ENCODE measurements around the gene TPPP3. TPM values are rescaled to one million over a fixed set of nuclear protein-coding genes. Genes with fewer than 3 reads are reported as not detected.

TPPP3 gene
- total RNA-seq, 1 donor from 2014 or later, result 123 TPM

DNA sequence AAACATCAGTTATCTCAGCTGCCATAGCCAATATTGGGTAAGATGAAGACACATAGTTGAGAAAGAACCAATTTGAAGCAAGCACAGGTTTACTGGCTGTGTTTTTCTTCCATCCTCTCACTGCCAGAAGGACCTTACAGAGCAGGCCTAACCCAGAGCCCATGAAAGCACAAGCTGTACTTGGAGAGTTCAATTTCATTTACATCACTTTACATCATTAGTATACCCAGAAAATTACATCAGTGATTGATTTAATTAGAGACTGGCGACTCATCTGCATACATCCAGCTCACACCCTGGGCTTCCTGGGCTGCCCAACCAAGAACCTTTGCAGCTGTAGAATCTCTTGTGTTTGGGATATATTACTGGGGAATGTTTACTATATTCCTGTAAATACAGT lies 43.0 kb downstream of the TPPP3 start:
- peaks cover 18% of the 10 kb centered on the region for H3K4me1 ChIP-seq
- ATAC-seq (no peak), DNase-seq (no peak)
- H3K36me3 ChIP-seq, result no peaks in the 10 kb centered on the region
- H3K9me3 ChIP-seq, result no peaks in the 10 kb centered on the region
- H3K27me3 ChIP-seq (ENCODE audit: low read depth), result no peaks in the 10 kb centered on the region
- no peak overlapping the region for H3K27ac ChIP-seq
- intact Hi-C loops (cut with DNase I), result no loop called here
- TF ChIP-seq, protein P1, sequence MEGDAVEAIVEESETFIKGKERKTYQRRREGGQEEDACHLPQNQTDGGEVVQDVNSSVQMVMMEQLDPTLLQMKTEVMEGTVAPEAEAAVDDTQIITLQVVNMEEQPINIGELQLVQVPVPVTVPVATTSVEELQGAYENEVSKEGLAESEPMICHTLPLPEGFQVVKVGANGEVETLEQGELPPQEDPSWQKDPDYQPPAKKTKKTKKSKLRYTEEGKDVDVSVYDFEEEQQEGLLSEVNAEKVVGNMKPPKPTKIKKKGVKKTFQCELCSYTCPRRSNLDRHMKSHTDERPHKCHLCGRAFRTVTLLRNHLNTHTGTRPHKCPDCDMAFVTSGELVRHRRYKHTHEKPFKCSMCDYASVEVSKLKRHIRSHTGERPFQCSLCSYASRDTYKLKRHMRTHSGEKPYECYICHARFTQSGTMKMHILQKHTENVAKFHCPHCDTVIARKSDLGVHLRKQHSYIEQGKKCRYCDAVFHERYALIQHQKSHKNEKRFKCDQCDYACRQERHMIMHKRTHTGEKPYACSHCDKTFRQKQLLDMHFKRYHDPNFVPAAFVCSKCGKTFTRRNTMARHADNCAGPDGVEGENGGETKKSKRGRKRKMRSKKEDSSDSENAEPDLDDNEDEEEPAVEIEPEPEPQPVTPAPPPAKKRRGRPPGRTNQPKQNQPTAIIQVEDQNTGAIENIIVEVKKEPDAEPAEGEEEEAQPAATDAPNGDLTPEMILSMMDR (IDR thresholded peaks at IDR 0.05), result no peak
- H3K4me3 ChIP-seq, result no peak overlapping the region

DNA sequence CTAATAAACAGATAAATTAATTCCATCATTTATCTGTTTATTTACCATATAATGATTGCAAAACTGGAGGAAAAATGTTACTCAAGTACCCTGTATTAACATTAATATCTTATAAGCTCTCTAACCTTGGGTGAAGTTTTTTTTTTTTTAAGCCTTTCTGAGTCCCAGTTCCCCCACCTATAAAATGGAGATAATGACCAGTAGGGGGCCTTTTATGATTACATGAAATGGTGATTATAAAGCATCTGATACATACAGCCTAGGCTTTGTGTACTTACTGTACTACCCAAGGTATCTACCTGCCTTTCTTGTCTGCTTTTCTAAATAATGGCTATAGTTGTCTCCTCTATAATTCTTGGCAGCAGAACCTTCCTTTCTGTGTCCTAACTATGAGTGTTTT lies 44.1 kb downstream of the TPPP3 start:
- peaks cover 24% of the 10 kb centered on the region for H3K4me1 ChIP-seq
- no peak overlapping the region for H3K4me3 ChIP-seq
- H3K9me3 ChIP-seq, result no peaks in the 10 kb centered on the region
- TF ChIP-seq, protein P1 (IDR thresholded peaks at IDR 0.05), result peak; percentile 57
- DNase-seq (no peak), ATAC-seq (peak in 1 of 2 donors; percentile 72)
- H3K36me3 ChIP-seq, result no peaks in the 10 kb centered on the region
- no peak overlapping the region for H3K27ac ChIP-seq
- intact Hi-C loops (cut with DNase I), result no loop called here
- H3K27me3 ChIP-seq (ENCODE audit: low read depth), result no peaks in the 10 kb centered on the region

DNA sequence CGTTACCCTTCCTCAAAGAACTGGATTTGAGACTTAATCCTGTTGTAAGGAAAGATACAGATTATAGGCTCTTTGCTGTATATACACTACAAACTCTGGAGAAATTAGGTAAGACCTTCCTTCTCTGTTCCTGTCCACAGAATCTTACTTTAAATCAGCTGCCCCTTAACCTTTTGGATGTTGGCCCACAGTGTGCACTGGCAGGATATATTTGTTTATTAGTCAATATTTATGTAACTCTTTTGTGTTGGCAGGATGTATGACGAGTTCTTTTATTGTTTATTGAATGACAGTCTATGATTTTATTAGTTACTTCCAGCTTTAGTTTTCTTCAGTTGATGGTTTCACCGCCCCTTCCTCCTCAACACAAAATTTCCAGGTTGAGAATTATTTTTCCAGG lies 47.0 kb downstream of the TPPP3 start:
- TF ChIP-seq, protein P1 (IDR thresholded peaks at IDR 0.05), result no peak
- Histone ChIP-seq H3K4me3 (no peak overlapping the region), H3K27ac (peak overlapping the region; percentile 63), H3K4me1 (peaks cover 24% of the 10 kb centered on the region), H3K27me3 (ENCODE audit: low read depth) (no peaks in the 10 kb centered on the region), H3K9me3 (no peaks in the 10 kb centered on the region), H3K36me3 (no peaks in the 10 kb centered on the region)
- ATAC-seq (peak in 1 of 2 donors; percentile 14), DNase-seq (no peak)
- intact Hi-C loops (cut with DNase I), result no loop called here

DNA sequence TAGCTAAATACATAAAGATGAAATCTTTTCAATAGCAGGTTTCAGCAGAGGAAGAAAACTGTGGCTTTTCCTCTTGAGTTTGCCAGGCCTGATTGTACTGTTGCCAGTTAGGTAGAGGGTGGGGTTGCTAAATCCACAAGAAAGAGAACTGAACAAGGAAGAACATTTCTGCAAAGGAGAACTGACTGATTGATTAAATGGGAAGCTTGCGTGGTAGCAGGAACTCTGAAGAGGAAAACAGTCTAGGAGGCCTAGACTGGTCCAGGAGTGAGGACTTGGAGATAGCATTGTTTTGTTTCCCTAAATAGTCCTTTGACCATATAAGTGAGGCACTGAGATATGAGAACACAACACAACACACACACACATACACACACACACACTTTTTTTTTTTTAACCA lies 47.9 kb downstream of the TPPP3 start:
- intact Hi-C loops (cut with DNase I), result no loop called here
- no peaks in the 10 kb centered on the region for H3K9me3 ChIP-seq
- TF ChIP-seq, protein P1 (IDR thresholded peaks at IDR 0.05), result no peak
- H3K27me3 ChIP-seq (ENCODE audit: low read depth), result no peaks in the 10 kb centered on the region
- no peaks in the 10 kb centered on the region for H3K36me3 ChIP-seq
- peak overlapping the region; percentile 63 for H3K27ac ChIP-seq
- H3K4me3 ChIP-seq, result no peak overlapping the region
- DNase-seq, result no peak
- peaks cover 24% of the 10 kb centered on the region for H3K4me1 ChIP-seq
- ATAC-seq, result peak; percentile 45 to 68

DNA sequence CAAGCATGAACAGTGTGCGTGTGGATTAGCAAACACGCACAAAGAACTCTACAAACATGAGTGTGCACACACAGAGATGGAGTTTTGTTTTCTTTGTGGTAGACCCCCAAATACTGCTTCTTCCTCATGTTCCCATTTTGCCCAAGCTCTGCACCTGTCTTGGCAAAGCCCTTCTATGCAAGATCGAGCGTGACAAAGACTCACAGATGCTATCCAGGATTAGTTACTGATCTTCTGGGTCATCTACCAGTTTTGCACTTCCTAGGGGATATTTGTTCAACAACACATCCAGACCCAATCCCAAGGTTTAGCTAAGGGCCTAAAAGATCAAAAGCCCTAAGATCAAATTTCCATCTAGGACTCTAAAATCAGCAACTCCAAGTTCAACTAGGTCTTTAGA lies 50.7 kb downstream of the TPPP3 start:
- no peak for ATAC-seq
- Histone ChIP-seq H3K36me3 (no peaks in the 10 kb centered on the region), H3K4me1 (peaks cover 24% of the 10 kb centered on the region), H3K27ac (no peak overlapping the region), H3K4me3 (no peak overlapping the region), H3K27me3 (ENCODE audit: low read depth) (no peaks in the 10 kb centered on the region), H3K9me3 (no peaks in the 10 kb centered on the region)
- TF ChIP-seq, protein P1 (IDR thresholded peaks at IDR 0.05), result no peak
- intact Hi-C loops (cut with DNase I), result no loop called here
- DNase-seq, result no peak

DNA sequence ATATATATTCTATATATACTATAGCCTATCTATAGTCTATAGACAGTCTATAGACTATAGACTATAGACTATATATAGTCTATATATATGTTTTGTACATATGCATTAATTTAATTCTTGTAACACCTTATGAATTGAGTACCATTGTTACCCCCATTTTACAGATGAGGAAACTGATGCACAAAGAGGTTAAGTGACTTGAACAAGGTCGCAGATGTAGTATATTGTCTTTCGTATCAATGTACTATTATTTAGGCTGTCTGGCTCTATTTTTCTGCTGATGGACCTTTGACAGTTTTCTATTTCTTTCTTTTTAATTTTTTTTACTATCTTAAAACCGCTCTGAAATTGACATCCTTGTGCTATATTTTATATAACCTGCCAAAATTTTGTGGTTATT lies 52.0 kb downstream of the TPPP3 start:
- DNase-seq (no peak), ATAC-seq (no peak)
- Histone ChIP-seq H3K27ac (no peak overlapping the region), H3K36me3 (no peaks in the 10 kb centered on the region), H3K27me3 (ENCODE audit: low read depth) (no peaks in the 10 kb centered on the region), H3K9me3 (no peaks in the 10 kb centered on the region), H3K4me3 (no peak overlapping the region), H3K4me1 (peaks cover 15% of the 10 kb centered on the region)
- TF ChIP-seq, protein P1 (IDR thresholded peaks at IDR 0.05), result no peak
- intact Hi-C loops (cut with DNase I), result no loop called here

All from lower lobe of right lung (tissue), 2 donors.